ENCODE measurements around the gene MAGEA6.
"Not testable (repeated sequence)": the region's sequence is repeated elsewhere in the genome, so short reads cannot be mapped to it uniquely, and the experiment has no call there.

DNA sequence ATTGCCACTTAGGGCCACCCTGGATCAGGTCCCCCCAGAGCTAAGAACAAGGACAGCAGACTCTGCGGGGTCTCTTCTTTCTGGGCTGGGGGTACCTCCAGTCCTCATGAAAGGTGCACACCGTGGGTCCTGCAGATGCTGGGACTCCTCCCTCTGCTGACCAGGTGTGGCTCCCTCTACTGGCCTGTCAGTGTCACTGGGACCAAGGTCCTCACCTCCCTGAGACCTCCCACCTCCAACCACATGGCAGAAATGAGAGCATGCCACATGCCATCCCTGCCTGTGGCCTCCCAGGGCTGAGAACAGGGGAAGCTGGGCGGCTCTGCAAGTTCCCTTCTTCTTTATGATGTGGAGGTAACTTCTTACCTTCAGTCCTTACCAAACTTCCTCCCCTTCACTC lies 17.6 kb upstream of the MAGEA6 start:
- TF ChIP-seq EZH2 (IDR thresholded peaks at IDR 0.05; ENCODE audit: insufficient read depth, poor library complexity, severe bottlenecking); EZH2phosphoT487 (IDR thresholded peaks at IDR 0.05; ENCODE audit: insufficient read depth, low read depth): not testable (repeated sequence)

All from GM23248 (cell line).